22Rv1 (cell line): ENCODE results near the gene DENND6B.

Source experiments
- CTCF ChIP-seq: fragments of 450-650 bp; IDR thresholded peaks from 2 replicates; pipeline ENCODE4 v1.5.1; 2017; ENCODE audit warnings: mild to moderate bottlenecking
- ZFX ChIP-seq: fragments of 450-650 bp; IDR thresholded peaks from 2 replicates; pipeline ENCODE4 v1.6.1; 2017; ENCODE audit warnings: antibody characterized with exemption, borderline replicate concordance

DNA sequence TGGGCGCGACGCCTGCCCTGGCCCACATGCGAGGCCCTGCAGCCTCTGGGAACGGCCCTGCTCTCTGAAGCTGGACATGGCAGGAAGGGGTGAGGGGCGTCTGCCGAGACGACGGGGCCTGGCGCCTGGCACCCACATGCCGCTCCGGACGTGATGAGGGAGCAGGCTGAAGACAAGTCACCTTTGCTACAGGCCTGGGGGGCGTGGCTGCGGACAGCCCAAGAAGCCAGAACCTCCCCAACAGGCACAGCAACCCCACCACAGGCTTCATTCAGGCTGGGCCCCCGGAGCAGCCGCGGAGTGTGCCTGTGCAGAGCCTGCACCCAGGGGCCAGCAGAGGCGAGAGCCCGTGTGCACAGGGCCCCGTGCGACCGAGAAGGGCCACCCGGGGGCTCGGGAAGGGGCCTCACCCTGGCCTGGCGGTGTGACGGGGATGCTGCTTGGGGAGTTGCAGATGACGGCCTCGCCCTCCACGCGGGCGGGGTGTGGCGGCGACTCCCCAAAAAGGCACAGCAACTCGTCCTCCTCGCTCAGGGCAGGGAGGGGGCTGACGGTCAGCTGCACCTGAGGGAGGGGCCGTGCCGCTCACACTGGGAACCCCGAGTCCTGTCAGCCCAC lies 40.0 kb downstream of the DENND6B start:
- TF ChIP-seq CTCF (no peak), ZFX (no peak)
